ENCODE data around the gene SLC16A1.

DNA sequence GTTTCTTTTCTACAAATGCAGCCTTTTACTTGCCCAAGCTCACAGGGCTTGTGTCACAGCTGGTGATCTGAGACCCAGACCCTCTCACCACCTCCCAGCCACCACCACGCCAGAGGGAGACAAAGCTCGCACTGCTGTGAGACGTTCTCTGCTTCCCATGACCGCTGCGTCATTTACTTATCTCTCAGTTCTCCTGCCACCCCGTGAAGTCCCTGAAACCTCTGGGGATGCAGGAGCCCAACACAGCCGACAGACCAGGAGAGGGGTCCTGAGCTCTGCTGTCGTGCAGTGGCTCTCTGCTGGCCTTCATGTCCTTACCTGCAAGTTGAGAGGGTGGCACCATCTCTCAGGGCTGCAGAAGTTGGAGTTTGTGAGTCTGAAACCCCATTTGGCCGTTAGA lies 77.7 kb downstream of the SLC16A1 start:
- TF ChIP-seq, protein P1, sequence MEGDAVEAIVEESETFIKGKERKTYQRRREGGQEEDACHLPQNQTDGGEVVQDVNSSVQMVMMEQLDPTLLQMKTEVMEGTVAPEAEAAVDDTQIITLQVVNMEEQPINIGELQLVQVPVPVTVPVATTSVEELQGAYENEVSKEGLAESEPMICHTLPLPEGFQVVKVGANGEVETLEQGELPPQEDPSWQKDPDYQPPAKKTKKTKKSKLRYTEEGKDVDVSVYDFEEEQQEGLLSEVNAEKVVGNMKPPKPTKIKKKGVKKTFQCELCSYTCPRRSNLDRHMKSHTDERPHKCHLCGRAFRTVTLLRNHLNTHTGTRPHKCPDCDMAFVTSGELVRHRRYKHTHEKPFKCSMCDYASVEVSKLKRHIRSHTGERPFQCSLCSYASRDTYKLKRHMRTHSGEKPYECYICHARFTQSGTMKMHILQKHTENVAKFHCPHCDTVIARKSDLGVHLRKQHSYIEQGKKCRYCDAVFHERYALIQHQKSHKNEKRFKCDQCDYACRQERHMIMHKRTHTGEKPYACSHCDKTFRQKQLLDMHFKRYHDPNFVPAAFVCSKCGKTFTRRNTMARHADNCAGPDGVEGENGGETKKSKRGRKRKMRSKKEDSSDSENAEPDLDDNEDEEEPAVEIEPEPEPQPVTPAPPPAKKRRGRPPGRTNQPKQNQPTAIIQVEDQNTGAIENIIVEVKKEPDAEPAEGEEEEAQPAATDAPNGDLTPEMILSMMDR (IDR thresholded peaks at IDR 0.05), result no peak
- no peak for TF ChIP-seq POLR2AphosphoS5 (IDR thresholded peaks at IDR 0.05)

All from gastroesophageal sphincter (tissue), 3 donors.